SH-SY5Y (cell line): ENCODE measurements around the gene LOXL1.

Experiments
- GATA2 ChIP-seq: IDR thresholded peaks from 2 replicates; pipeline ENCODE4 v1.6.1; 2011; ENCODE audit warnings: mild to moderate bottlenecking, low read depth, low read length
- GATA3 ChIP-seq: IDR thresholded peaks from 2 replicates; pipeline ENCODE4 v1.6.1; 2011; ENCODE audit warnings: low read depth, mild to moderate bottlenecking, low read length, moderate library complexity

DNA sequence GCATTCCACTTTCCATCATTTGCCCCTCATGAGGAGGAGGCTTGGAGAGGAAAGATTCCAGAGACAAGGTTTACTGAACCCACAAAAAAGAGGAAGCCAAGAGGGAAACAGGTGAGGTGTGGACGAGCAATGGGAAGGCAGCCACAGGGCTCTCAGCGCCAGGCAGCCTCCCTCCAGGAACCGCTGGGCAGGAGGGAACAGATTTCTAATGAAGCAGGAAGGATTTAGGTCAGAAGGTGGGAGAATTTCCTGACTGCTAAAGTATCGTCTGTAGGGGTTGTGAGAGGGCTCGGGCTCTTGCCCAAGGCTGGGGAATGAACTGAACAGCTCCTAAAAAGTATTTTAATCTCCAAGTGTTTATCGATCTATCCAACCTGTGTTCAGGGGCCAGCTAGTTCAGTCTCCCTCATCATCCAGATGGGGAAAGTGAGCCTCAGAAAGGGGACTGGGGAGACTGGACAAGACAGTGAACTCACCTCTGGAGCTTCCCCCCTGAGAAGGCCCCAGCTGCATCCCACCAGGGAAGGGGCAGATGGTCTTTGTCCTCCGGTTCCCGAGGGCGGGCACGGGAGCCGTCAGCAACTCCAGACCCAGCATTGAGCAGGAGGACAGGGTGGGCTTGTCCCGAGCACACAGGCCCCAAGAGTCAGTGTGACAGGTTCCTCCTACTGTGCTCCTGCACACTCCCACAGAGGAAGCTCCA lies 10.5 kb downstream of the LOXL1 start:
- TF ChIP-seq GATA2 (no peak), GATA3 (no peak)
